ENCODE data around the gene OIT3. TPM values are rescaled to one million over a fixed set of nuclear protein-coding genes. Genes with fewer than 3 reads are reported as not detected.
"Not testable (repeated sequence)": the region's sequence is repeated elsewhere in the genome, so short reads cannot be mapped to it uniquely, and the experiment has no call there.

OIT3 gene
- total RNA-seq, 3 donors from 2014 or later = 0.15 TPM; not detected in 2

DNA sequence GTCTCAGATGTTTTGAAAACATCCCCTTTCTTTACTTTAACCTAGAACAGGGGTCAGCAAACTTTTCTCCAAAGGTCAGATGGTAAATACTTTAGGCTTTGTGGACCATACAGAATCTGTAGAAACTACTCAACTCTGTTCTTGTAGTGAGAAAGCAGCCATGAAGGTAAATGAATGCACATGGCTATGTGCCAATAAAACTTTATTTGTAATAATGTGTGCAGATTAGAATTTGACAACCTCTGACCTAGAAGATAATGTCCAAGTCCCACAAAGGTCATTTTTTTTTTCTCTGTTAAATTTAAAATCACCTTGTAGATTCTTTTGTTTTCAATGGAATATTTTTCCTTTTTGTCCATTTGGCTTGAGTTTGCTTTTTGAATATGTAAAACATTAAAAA, 17.2 kb downstream of the OIT3 start:
- no peaks in the 10 kb centered on the region for H3K9me3 ChIP-seq
- DNase-seq (ENCODE audit: low spot score in 2 of 2) = no peak
- H3K27ac ChIP-seq = no peak overlapping the region
- H3K4me1 ChIP-seq = no peaks in the 10 kb centered on the region
- H3K27me3 ChIP-seq = no peaks in the 10 kb centered on the region
- intact Hi-C loops (cut with DNase I; ENCODE audit: low total_unique reads) = no loop called here
- TF ChIP-seq POLR2AphosphoS5 (IDR thresholded peaks at IDR 0.05) (no peak), POLR2A (IDR thresholded peaks at IDR 0.05) (no peak)
- TF ChIP-seq, protein P1, sequence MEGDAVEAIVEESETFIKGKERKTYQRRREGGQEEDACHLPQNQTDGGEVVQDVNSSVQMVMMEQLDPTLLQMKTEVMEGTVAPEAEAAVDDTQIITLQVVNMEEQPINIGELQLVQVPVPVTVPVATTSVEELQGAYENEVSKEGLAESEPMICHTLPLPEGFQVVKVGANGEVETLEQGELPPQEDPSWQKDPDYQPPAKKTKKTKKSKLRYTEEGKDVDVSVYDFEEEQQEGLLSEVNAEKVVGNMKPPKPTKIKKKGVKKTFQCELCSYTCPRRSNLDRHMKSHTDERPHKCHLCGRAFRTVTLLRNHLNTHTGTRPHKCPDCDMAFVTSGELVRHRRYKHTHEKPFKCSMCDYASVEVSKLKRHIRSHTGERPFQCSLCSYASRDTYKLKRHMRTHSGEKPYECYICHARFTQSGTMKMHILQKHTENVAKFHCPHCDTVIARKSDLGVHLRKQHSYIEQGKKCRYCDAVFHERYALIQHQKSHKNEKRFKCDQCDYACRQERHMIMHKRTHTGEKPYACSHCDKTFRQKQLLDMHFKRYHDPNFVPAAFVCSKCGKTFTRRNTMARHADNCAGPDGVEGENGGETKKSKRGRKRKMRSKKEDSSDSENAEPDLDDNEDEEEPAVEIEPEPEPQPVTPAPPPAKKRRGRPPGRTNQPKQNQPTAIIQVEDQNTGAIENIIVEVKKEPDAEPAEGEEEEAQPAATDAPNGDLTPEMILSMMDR (IDR thresholded peaks at IDR 0.05) = no peak
- no peak overlapping the region for H3K4me3 ChIP-seq
- H3K36me3 ChIP-seq = no peaks in the 10 kb centered on the region

DNA sequence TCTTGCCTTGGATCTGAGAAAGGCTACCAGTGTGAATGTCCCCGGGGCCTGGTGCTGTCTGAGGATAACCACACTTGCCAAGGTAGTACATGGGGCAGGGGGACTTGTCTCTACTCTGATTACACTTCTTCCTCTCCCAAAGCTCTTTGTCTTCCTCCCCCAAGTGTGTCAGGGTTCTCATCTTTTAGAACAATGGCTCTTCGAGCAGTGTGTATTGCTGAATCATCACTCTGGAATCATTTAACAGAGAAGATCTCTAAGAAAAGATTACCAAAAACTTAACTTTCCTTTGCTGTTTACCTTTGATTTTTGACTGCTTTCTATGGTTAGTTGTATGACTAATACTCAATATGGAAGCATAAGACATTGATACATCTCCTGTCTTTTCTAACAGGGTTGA, 18.2 kb downstream of the OIT3 start:
- DNase-seq (ENCODE audit: low spot score in 2 of 2) = no peak
- TF ChIP-seq POLR2AphosphoS5 (IDR thresholded peaks at IDR 0.05) (no peak), POLR2A (IDR thresholded peaks at IDR 0.05) (no peak)
- TF ChIP-seq, protein P1 (IDR thresholded peaks at IDR 0.05) = no peak
- H3K27ac ChIP-seq = no peak overlapping the region
- intact Hi-C loops (cut with DNase I; ENCODE audit: low total_unique reads) = no loop called here
- H3K4me3 ChIP-seq = no peak overlapping the region
- no peaks in the 10 kb centered on the region for H3K9me3 ChIP-seq
- H3K27me3 ChIP-seq = no peaks in the 10 kb centered on the region
- no peaks in the 10 kb centered on the region for H3K4me1 ChIP-seq
- no peaks in the 10 kb centered on the region for H3K36me3 ChIP-seq

DNA sequence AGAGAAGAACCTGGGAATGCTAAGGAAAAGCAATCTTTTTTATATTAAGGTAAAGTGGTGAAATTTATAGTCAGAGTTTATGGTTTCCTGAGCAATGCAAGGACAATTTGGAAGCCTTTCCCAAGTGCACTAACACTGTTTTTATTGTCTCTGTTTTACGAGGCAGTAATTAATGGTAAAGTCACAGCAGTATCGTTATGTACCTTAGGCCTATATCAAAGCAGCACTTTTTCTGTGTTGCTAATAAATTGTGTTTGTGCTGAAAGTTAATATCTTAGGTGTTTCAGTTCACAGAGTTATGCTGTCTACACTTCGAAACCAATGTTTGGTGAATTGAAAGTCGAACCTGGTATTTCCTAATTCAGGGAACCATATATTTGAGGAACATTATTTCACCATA, 19.2 kb downstream of the OIT3 start:
- no peak for DNase-seq (ENCODE audit: low spot score in 2 of 2)
- intact Hi-C loops (cut with DNase I; ENCODE audit: low total_unique reads) = no loop called here
- no peak overlapping the region for H3K4me3 ChIP-seq
- TF ChIP-seq, protein P1 (IDR thresholded peaks at IDR 0.05) = no peak
- no peak for TF ChIP-seq POLR2AphosphoS5 (IDR thresholded peaks at IDR 0.05)
- no peak for TF ChIP-seq POLR2A (IDR thresholded peaks at IDR 0.05)
- no peaks in the 10 kb centered on the region for H3K27me3 ChIP-seq
- no peaks in the 10 kb centered on the region for H3K9me3 ChIP-seq
- no peak overlapping the region for H3K27ac ChIP-seq
- no peaks in the 10 kb centered on the region for H3K4me1 ChIP-seq
- H3K36me3 ChIP-seq = no peaks in the 10 kb centered on the region

DNA sequence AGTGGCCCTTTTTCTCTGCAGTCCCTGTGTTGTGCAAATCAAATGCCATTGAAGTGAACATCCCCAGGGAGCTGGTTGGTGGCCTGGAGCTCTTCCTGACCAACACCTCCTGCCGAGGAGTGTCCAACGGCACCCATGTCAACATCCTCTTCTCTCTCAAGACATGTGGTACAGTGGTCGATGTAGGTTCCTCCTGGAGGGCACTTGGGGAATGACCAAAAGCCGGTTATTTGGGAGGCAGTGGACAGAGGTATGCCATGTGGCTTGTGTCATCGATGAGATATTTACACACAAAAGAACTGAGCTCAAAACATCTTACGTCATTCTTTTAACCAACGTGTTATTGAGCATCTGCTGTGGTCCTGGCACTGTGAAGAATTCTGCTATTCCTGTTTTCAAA, 19.7 kb downstream of the OIT3 start:
- intact Hi-C loops (cut with DNase I; ENCODE audit: low total_unique reads) = no loop called here
- H3K27me3 ChIP-seq = no peaks in the 10 kb centered on the region
- TF ChIP-seq, protein P1 (IDR thresholded peaks at IDR 0.05) = no peak
- no peak for TF ChIP-seq POLR2AphosphoS5 (IDR thresholded peaks at IDR 0.05)
- no peak overlapping the region for H3K4me3 ChIP-seq
- H3K36me3 ChIP-seq = no peaks in the 10 kb centered on the region
- no peak overlapping the region for H3K27ac ChIP-seq
- no peaks in the 10 kb centered on the region for H3K9me3 ChIP-seq
- no peak for DNase-seq (ENCODE audit: low spot score in 2 of 2)
- H3K4me1 ChIP-seq = no peaks in the 10 kb centered on the region

DNA sequence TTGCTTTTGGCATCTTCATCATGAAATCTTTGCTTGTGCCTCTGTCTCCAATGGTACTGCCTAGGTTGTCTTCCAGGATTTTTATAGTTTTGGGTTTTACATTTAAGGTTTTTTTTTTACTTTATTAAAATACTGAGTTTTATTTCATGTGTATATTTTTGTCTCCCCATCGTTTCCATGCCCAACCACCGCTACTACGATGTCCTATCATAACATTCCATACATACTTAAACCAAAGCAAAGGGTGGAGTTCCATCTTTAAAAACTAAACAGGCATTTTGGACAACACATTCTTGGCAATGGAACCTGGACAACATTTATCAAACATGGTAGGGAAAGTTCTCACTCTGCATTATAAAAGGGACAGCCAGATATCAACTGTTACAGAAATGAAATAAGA, 23.7 kb downstream of the OIT3 start:
- DNase-seq (ENCODE audit: low spot score in 2 of 2); H3K27me3 ChIP-seq; H3K36me3 ChIP-seq; H3K27ac ChIP-seq; H3K4me3 ChIP-seq; H3K4me1 ChIP-seq; intact Hi-C loops (cut with DNase I; ENCODE audit: low total_unique reads): not testable (repeated sequence)
- H3K9me3 ChIP-seq = peaks cover 0 to 12% of the 10 kb centered on the region in 2 donors

DNA sequence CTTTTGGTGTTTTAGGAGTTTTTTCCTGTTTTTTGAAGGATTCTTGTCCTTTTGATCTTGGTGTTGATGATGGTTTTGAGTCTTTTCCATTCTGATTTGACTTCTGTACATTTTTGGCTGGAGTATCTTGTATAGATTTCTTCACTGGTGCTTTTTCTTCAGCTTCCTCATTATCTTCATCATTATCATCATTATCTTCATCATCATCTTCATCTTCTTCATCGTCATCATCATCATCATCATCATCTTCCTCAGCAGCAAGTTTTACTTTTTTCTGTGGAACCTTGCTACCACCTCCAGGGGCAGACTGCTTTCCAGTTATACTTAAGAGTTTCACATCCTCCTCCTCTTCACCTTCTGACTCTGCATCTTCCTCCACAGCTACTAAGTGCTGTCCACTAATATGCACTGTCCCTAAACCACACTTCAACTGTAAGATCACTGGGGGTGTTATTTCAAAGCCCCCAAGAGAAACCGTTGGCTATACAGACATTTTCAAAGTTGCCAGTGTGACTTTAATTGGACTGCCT, 24.3 kb downstream of the OIT3 start:
- H3K36me3 ChIP-seq; H3K27me3 ChIP-seq; H3K4me1 ChIP-seq; DNase-seq (ENCODE audit: low spot score in 2 of 2); H3K4me3 ChIP-seq; H3K27ac ChIP-seq; intact Hi-C loops (cut with DNase I; ENCODE audit: low total_unique reads): not testable (repeated sequence)
- H3K9me3 ChIP-seq = peaks cover 0 to 12% of the 10 kb centered on the region in 2 donors
